ENCODE data around the gene GPR108.

DNA sequence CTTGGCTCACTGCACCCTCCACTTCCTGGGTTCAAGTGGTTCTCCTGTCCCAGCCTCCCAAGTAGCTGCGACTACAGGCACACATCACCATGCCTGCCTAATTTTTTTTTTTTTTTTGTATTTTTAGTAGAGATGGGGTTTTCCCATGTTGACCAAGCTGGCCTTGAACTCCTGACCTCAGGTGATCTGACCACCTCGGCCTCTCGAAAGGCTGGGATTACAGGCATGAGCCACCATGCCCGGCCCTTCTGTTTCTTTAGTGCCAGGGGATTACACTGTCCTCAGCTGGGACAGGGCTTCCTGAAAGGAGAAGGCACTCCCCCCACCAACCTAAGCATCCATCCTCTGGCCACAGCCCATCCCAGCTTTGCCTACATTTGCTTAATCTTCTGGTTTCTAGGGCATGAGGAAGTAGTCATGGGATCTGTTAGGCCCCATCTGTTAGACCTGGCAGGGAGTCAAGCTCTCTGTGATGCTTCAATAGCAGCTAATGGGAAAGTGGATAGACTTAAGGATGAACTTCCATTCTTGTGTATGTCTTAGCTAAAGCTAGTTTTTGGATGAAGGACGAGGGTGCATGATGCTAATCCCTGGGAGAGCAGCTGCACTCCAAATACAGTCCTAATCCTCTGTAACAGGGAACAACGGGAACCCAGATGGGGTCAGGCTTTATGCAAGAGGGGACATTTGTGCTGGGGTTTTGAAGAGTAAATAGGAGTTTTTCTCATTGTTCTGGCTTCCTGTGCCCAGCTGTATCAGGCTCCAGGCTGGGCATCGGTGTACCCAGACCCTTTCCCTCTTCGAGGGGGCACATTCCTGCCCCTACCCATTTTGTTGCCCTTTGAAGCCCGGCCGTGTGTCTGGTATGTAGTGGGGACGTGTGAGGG lies 37.7 kb upstream of the GPR108 start:
- TF ChIP-seq, protein P1, sequence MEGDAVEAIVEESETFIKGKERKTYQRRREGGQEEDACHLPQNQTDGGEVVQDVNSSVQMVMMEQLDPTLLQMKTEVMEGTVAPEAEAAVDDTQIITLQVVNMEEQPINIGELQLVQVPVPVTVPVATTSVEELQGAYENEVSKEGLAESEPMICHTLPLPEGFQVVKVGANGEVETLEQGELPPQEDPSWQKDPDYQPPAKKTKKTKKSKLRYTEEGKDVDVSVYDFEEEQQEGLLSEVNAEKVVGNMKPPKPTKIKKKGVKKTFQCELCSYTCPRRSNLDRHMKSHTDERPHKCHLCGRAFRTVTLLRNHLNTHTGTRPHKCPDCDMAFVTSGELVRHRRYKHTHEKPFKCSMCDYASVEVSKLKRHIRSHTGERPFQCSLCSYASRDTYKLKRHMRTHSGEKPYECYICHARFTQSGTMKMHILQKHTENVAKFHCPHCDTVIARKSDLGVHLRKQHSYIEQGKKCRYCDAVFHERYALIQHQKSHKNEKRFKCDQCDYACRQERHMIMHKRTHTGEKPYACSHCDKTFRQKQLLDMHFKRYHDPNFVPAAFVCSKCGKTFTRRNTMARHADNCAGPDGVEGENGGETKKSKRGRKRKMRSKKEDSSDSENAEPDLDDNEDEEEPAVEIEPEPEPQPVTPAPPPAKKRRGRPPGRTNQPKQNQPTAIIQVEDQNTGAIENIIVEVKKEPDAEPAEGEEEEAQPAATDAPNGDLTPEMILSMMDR (IDR thresholded peaks at IDR 0.05), result no peak
- TF ChIP-seq POLR2A (IDR thresholded peaks at IDR 0.05), result no peak
- TF ChIP-seq POLR2AphosphoS5 (IDR thresholded peaks at IDR 0.05), result no peak
